ENCODE results near the gene HBG2. TPM values are rescaled to one million over a fixed set of nuclear protein-coding genes. Genes with fewer than 3 reads are reported as not detected.

HBG2 gene
- total RNA-seq, 1 donor from 2014 or later, result 0.54 TPM

- Mint-ChIP-seq H3K4me3 (no peak overlapping the region), H3K27ac (no peak overlapping the region), H3K27me3 (ENCODE audit: low read depth) (no peaks in the 10 kb centered on the region), H3K36me3 (no peaks in the 10 kb centered on the region), H3K4me1 (no peaks in the 10 kb centered on the region), H3K9me3 (peaks cover 4% of the 10 kb centered on the region)
- DNase-seq (ENCODE audit: low spot score in 2 of 2, unreplicated experiment in 2 of 2), result no peak
- no peak for TF ChIP-seq CTCF (IDR thresholded peaks at IDR 0.05; ENCODE audit: unreplicated experiment)
Observed at GRCh38 chr11:5288906-5289550, 34.4 kb upstream of the HBG2 start.

- no peak for DNase-seq (ENCODE audit: low spot score in 2 of 2, unreplicated experiment in 2 of 2)
- Mint-ChIP-seq H3K27ac (no peak overlapping the region), H3K4me1 (no peaks in the 10 kb centered on the region), H3K36me3 (no peaks in the 10 kb centered on the region), H3K9me3 (peaks cover 3% of the 10 kb centered on the region), H3K27me3 (ENCODE audit: low read depth) (no peaks in the 10 kb centered on the region), H3K4me3 (no peak overlapping the region)
- no peak for TF ChIP-seq CTCF (IDR thresholded peaks at IDR 0.05; ENCODE audit: unreplicated experiment)
Observed at GRCh38 chr11:5288108-5288905, 33.7 kb upstream of the HBG2 start.

GRCh38 chr11:5286901-5287300 is 32.3 kb upstream of the HBG2 start:
- Mint-ChIP-seq H3K9me3 (no peaks in the 10 kb centered on the region), H3K27ac (no peak overlapping the region), H3K4me1 (no peaks in the 10 kb centered on the region), H3K27me3 (ENCODE audit: low read depth) (no peaks in the 10 kb centered on the region), H3K4me3 (no peak overlapping the region), H3K36me3 (no peaks in the 10 kb centered on the region)
- no peak for TF ChIP-seq CTCF (IDR thresholded peaks at IDR 0.05; ENCODE audit: unreplicated experiment)
- DNase-seq (ENCODE audit: low spot score in 2 of 2, unreplicated experiment in 2 of 2), result no peak

- no peak for DNase-seq (ENCODE audit: low spot score in 2 of 2, unreplicated experiment in 2 of 2)
- no peak for TF ChIP-seq CTCF (IDR thresholded peaks at IDR 0.05; ENCODE audit: unreplicated experiment)
- H3K4me1 Mint-ChIP-seq, result no peaks in the 10 kb centered on the region
- H3K4me3 Mint-ChIP-seq, result no peak overlapping the region
- no peak overlapping the region for H3K27ac Mint-ChIP-seq
- H3K36me3 Mint-ChIP-seq, result no peaks in the 10 kb centered on the region
- no peaks in the 10 kb centered on the region for H3K27me3 Mint-ChIP-seq (ENCODE audit: low read depth)
- H3K9me3 Mint-ChIP-seq, result no peaks in the 10 kb centered on the region
Observed at GRCh38 chr11:5286351-5286750, 31.8 kb upstream of the HBG2 start.

- H3K27ac Mint-ChIP-seq, result no peak overlapping the region
- no peaks in the 10 kb centered on the region for H3K9me3 Mint-ChIP-seq
- H3K4me1 Mint-ChIP-seq, result no peaks in the 10 kb centered on the region
- no peak for DNase-seq (ENCODE audit: low spot score in 2 of 2, unreplicated experiment in 2 of 2)
- H3K36me3 Mint-ChIP-seq, result no peaks in the 10 kb centered on the region
- H3K4me3 Mint-ChIP-seq, result no peak overlapping the region
- no peaks in the 10 kb centered on the region for H3K27me3 Mint-ChIP-seq (ENCODE audit: low read depth)
- TF ChIP-seq CTCF (IDR thresholded peaks at IDR 0.05; ENCODE audit: unreplicated experiment), result no peak
Observed at GRCh38 chr11:5285703-5286340, 31.2 kb upstream of the HBG2 start.

Data from mesothelial cell of epicardium (in vitro differentiated cells).